ENCODE measurements around the gene A3GALT2. TPM values are rescaled to one million over a fixed set of nuclear protein-coding genes. Genes with fewer than 3 reads are reported as not detected.

The A3GALT2 gene
- total and polyA plus RNA-seq, 8 donors = 0.07 TPM; not detected in 7

- 67 to 72% methylated on average over 3 of the region's 3 CpGs for WGBS, 2 donors
- DNase-seq = peak in 1 of 6 donors; percentile 22
- Histone ChIP-seq H3K4me1 (no peaks in the 10 kb centered on the region), H3K27me3 (no peaks in the 10 kb centered on the region), H3K4me3 (no peak overlapping the region), H3K9me3 (no peaks in the 10 kb centered on the region), H3K27ac (no peak overlapping the region), H3K36me3 (peaks cover 0 to 6% (median 5%) of the 10 kb centered on the region in 3 donors)
- intact Hi-C loops (cut with DNase I) = no loop called here
- TF ChIP-seq CTCF (IDR thresholded peaks at IDR 0.05) = no peak
- FAIRE-seq = no peak
- ATAC-seq = no peak
These were observed 48.4 kb downstream of the A3GALT2 start for GRCh38 chr1:33272509-33272908.

GRCh38 chr1:33271666-33272505 lies 49.0 kb downstream of the A3GALT2 start:
- Histone ChIP-seq H3K36me3 (peaks cover 0 to 3% (median 0%) of the 10 kb centered on the region in 3 donors), H3K4me3 (no peak overlapping the region), H3K27ac (no peak overlapping the region), H3K9me3 (no peaks in the 10 kb centered on the region), H3K27me3 (no peaks in the 10 kb centered on the region), H3K4me1 (no peaks in the 10 kb centered on the region)
- DNase-seq = peak in 1 of 6 donors; percentile 33
- no peak for ATAC-seq
- intact Hi-C loops (cut with DNase I) = no loop called here
- TF ChIP-seq CTCF (IDR thresholded peaks at IDR 0.05) = no peak
- no peak for FAIRE-seq
- 84 to 92% methylated on average over 13 of the region's 13 CpGs for WGBS, 2 donors

- ATAC-seq (no peak), DNase-seq (no peak), FAIRE-seq (no peak)
- Histone ChIP-seq H3K4me1 (no peaks in the 10 kb centered on the region), H3K4me3 (no peak overlapping the region), H3K27ac (no peak overlapping the region), H3K36me3 (no peaks in the 10 kb centered on the region), H3K27me3 (no peaks in the 10 kb centered on the region), H3K9me3 (no peaks in the 10 kb centered on the region)
- TF ChIP-seq CTCF (IDR thresholded peaks at IDR 0.05) = no peak
- WGBS, 2 donors = 92 to 93% methylated on average over 7 of the region's 7 CpGs
- intact Hi-C loops (cut with DNase I) = no loop called here
These were observed 50.0 kb downstream of the A3GALT2 start for GRCh38 chr1:33270808-33271465.

- no peak for TF ChIP-seq CTCF (IDR thresholded peaks at IDR 0.05)
- DNase-seq = no peak
- no peaks in the 10 kb centered on the region for H3K9me3 ChIP-seq
- H3K36me3 ChIP-seq = no peaks in the 10 kb centered on the region
- intact Hi-C loops (cut with DNase I) = no loop called here
- no peaks in the 10 kb centered on the region for H3K4me1 ChIP-seq
- H3K27ac ChIP-seq = no peak overlapping the region
- no peak overlapping the region for H3K4me3 ChIP-seq
- FAIRE-seq = no peak
- ATAC-seq = no peak
- 92 to 93% methylated on average over 5 of the region's 5 CpGs for WGBS, 2 donors
- no peaks in the 10 kb centered on the region for H3K27me3 ChIP-seq
These were observed 50.5 kb downstream of the A3GALT2 start for GRCh38 chr1:33270379-33270778.

- H3K27me3 ChIP-seq = no peaks in the 10 kb centered on the region
- TF ChIP-seq CTCF (IDR thresholded peaks at IDR 0.05) = no peak
- WGBS, 2 donors = 78 to 86% methylated on average over 5 of the region's 5 CpGs
- no peak overlapping the region for H3K27ac ChIP-seq
- no peaks in the 10 kb centered on the region for H3K4me1 ChIP-seq
- DNase-seq (no peak), FAIRE-seq (no peak), ATAC-seq (no peak)
- no peak overlapping the region for H3K4me3 ChIP-seq
- H3K36me3 ChIP-seq = no peaks in the 10 kb centered on the region
- H3K9me3 ChIP-seq = no peaks in the 10 kb centered on the region
- intact Hi-C loops (cut with DNase I) = no loop called here
These were observed 51.3 kb downstream of the A3GALT2 start for GRCh38 chr1:33269621-33270020.
